ENCODE measurements around the gene KCNK3. TPM values are rescaled to one million over a fixed set of nuclear protein-coding genes. Genes with fewer than 3 reads are reported as not detected.

The KCNK3 gene
- polyA plus RNA-seq, 1 of the 3 experiments (the other 2 are of a cell fraction): 0.16 TPM

- no peaks in the 10 kb centered on the region for H3K79me2 ChIP-seq (ENCODE audit: insufficient read depth)
- peaks cover 29% of the 10 kb centered on the region for H3K27me3 ChIP-seq (ENCODE audit: insufficient read depth)
- TF ChIP-seq TAF1 (IDR thresholded peaks at IDR 0.05; ENCODE audit: borderline replicate concordance, low read depth, low read length) (no peak), EP300 (IDR thresholded peaks at IDR 0.05; ENCODE audit: borderline replicate concordance in 1 of 2, low read depth in 1 of 2, low read length in 1 of 2) (no peak), PBX3 (IDR thresholded peaks at IDR 0.05) (no peak), NFIC (IDR thresholded peaks at IDR 0.05; ENCODE audit: borderline replicate concordance) (no peak), TEAD4 (IDR thresholded peaks at IDR 0.05; ENCODE audit: borderline replicate concordance, insufficient read depth) (no peak), ZBTB33 (IDR thresholded peaks at IDR 0.05; ENCODE audit: borderline replicate concordance, low read depth) (no peak), MXI1 (IDR thresholded peaks at IDR 0.05; ENCODE audit: low read depth, low read length) (no peak), MAX (IDR thresholded peaks at IDR 0.05; ENCODE audit: low read depth) (no peak), RXRA (IDR thresholded peaks at IDR 0.05; ENCODE audit: borderline replicate concordance, low read depth) (no peak), ELF1 (IDR thresholded peaks at IDR 0.05) (no peak), SIN3A (IDR thresholded peaks at IDR 0.05; ENCODE audit: borderline replicate concordance, low read depth, low read length) (no peak), USF1 (IDR thresholded peaks at IDR 0.05; ENCODE audit: borderline replicate concordance, low read depth) (no peak), MEF2A (IDR thresholded peaks at IDR 0.05; ENCODE audit: borderline replicate concordance, low read depth) (no peak), RCOR1 (IDR thresholded peaks at IDR 0.05; ENCODE audit: low read length) (no peak), GABPA (IDR thresholded peaks at IDR 0.05; ENCODE audit: low read depth) (no peak)
- TF ChIP-seq, protein P1, sequence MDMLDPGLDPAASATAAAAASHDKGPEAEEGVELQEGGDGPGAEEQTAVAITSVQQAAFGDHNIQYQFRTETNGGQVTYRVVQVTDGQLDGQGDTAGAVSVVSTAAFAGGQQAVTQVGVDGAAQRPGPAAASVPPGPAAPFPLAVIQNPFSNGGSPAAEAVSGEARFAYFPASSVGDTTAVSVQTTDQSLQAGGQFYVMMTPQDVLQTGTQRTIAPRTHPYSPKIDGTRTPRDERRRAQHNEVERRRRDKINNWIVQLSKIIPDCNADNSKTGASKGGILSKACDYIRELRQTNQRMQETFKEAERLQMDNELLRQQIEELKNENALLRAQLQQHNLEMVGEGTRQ (IDR thresholded peaks at IDR 0.05; ENCODE audit: borderline replicate concordance, low read depth, low read length): no peak
- TF ChIP-seq, protein P2, sequence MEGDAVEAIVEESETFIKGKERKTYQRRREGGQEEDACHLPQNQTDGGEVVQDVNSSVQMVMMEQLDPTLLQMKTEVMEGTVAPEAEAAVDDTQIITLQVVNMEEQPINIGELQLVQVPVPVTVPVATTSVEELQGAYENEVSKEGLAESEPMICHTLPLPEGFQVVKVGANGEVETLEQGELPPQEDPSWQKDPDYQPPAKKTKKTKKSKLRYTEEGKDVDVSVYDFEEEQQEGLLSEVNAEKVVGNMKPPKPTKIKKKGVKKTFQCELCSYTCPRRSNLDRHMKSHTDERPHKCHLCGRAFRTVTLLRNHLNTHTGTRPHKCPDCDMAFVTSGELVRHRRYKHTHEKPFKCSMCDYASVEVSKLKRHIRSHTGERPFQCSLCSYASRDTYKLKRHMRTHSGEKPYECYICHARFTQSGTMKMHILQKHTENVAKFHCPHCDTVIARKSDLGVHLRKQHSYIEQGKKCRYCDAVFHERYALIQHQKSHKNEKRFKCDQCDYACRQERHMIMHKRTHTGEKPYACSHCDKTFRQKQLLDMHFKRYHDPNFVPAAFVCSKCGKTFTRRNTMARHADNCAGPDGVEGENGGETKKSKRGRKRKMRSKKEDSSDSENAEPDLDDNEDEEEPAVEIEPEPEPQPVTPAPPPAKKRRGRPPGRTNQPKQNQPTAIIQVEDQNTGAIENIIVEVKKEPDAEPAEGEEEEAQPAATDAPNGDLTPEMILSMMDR (IDR thresholded peaks at IDR 0.05): no peak
- CTCF ChIA-PET: interaction anchor here (1.2 to 5.2 kb wide), 4 partner anchors 18 to 87 kb away, joined by 3 to 35 read pairs (median 14); no protein-coding TSS in a partner anchor
- peaks cover 3% of the 10 kb centered on the region for H3F3A ChIP-seq (replicated peaks; ENCODE audit: insufficient read depth)
- no peak overlapping the region for H3K4me3 ChIP-seq (ENCODE audit: low read depth in 2 of 2, low read length in 1 of 2)
- H2AFZ ChIP-seq (ENCODE audit: low read depth): no peak overlapping the region
- no peaks in the 10 kb centered on the region for H3K9me3 ChIP-seq
- POLR2A ChIA-PET: no interaction called here
- no peaks in the 10 kb centered on the region for H4K20me1 ChIP-seq (ENCODE audit: insufficient read depth)
- DNase-seq: no peak
- no peak overlapping the region for H3K4me2 ChIP-seq
- H3K36me3 ChIP-seq (replicated peaks in 1 of 2; ENCODE audit: control insufficient read depth in 1 of 2, insufficient read depth in 2 of 2, low read length in 1 of 2): no peaks in the 10 kb centered on the region
- peaks cover 5 to 26% of the 10 kb centered on the region in 2 experiments; a peak in 1 of 4 replicates for H3K4me1 ChIP-seq (ENCODE audit: control insufficient read depth in 1 of 2, insufficient read depth in 2 of 2, low read depth in 1 of 2, low read length in 1 of 2)
- no peak overlapping the region for H3K9ac ChIP-seq
- no peak overlapping the region for H3K27ac ChIP-seq (ENCODE audit: low read depth in 2 of 2, low read length in 1 of 2)
- WGBS (ENCODE audit: low lambda C conversion rate): 58% methylated on average over 7 of the region's 7 CpGs
- no peaks in the 10 kb centered on the region for H3K9me2 ChIP-seq
Observed at GRCh38 chr2:26694001-26694400, 1.5 kb downstream of the KCNK3 start.

Data from SK-N-SH (cell line).